GM21825 (cell line): ENCODE measurements around the gene RHOT2.

ENCODE experiments used
- ATAC-seq: cut with Tn5 transposase; IDR thresholded peaks from one replicate; pipeline ENCODE4 v1.9.1; 2021; ENCODE audit warnings: mild to moderate bottlenecking, moderate library complexity; ENCODE audit not compliant: unreplicated experiment

Gene RHOT2

DNA sequence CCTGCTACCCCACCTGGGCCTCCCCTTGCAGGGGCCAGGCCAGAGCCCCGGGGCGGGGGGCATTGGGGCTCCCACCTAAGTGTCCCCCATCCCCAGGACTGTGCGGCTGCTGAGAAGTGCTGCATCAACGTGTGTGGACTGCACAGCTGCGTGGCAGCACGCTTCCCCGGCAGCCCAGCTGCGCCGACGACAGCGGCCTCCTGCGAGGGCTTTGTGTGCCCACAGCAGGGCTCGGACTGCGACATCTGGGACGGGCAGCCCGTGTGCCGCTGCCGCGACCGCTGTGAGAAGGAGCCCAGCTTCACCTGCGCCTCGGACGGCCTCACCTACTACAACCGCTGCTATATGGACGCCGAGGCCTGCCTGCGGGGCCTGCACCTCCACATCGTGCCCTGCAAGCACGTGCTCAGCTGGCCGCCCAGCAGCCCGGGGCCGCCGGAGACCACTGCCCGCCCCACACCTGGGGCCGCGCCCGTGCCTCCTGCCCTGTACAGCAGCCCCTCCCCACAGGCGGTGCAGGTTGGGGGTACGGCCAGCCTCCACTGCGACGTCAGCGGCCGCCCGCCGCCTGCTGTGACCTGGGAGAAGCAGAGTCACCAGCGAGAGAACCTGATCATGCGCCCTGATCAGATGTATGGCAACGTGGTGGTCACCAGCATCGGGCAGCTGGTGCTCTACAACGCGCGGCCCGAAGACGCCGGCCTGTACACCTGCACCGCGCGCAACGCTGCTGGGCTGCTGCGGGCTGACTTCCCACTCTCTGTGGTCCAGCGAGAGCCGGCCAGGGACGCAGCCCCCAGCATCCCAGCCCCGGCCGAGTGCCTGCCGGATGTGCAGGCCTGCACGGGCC, 35.2 kb upstream of the RHOT2 start:
- no peak for ATAC-seq

DNA sequence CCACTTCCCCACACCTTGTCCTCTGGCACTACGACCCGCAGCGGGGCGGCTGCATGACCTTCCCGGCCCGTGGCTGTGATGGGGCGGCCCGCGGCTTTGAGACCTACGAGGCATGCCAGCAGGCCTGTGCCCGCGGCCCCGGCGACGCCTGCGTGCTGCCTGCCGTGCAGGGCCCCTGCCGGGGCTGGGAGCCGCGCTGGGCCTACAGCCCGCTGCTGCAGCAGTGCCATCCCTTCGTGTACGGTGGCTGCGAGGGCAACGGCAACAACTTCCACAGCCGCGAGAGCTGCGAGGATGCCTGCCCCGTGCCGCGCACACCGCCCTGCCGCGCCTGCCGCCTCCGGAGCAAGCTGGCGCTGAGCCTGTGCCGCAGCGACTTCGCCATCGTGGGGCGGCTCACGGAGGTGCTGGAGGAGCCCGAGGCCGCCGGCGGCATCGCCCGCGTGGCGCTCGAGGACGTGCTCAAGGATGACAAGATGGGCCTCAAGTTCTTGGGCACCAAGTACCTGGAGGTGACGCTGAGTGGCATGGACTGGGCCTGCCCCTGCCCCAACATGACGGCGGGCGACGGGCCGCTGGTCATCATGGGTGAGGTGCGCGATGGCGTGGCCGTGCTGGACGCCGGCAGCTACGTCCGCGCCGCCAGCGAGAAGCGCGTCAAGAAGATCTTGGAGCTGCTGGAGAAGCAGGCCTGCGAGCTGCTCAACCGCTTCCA, 34.4 kb upstream of the RHOT2 start:
- ATAC-seq: no peak

DNA sequence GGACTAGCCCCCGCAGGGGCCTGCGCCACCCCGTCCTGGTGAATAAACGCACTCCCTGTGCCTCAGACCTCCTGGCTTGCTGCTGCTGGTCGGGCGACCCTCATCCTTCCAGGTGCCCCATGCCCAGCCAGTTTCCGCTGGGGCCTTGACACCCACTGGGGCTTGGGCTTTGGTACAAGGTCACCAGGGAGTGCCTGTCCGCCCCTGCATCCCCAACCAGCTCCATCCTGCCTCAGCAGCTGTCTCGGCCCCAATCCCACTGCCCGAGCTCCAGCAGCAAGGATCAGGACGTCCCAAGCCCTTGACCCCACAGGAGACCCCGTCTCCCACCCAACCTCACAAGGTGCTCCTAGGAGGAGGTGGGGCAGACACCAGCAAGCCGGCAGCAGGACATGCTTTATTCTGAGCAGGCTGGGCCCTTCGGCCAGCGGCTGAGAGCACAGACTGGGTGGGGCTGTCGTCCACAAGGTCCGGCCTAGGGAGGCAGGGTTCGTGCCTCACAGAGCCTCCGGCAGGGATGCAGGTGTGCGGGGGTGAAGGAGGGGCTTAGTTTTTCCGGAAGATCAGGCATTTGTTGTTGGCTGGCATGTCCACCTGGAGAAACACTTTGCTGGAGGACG, 33.8 kb upstream of the RHOT2 start:
- no peak for ATAC-seq

DNA sequence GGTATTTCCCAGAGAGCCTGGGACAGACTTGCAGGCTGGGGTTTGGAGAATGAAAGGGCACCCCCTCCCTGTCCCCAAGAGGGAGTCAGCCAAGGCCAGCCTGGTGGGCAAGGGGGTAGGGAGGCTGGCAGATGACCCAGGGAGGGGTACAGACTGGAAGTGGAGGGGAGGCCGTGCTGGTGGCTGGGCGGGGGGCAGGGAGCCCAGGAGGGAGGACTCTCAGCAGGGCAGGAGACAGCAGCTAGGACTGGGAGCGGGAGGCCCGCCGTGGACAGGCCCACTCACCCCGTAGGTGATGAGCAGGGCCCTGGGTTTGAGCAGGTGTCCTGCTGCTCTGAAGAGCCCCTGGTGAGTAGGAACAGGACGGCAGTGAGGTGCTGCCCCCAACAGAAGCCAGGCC, 32.9 kb upstream of the RHOT2 start:
- ATAC-seq: no peak

DNA sequence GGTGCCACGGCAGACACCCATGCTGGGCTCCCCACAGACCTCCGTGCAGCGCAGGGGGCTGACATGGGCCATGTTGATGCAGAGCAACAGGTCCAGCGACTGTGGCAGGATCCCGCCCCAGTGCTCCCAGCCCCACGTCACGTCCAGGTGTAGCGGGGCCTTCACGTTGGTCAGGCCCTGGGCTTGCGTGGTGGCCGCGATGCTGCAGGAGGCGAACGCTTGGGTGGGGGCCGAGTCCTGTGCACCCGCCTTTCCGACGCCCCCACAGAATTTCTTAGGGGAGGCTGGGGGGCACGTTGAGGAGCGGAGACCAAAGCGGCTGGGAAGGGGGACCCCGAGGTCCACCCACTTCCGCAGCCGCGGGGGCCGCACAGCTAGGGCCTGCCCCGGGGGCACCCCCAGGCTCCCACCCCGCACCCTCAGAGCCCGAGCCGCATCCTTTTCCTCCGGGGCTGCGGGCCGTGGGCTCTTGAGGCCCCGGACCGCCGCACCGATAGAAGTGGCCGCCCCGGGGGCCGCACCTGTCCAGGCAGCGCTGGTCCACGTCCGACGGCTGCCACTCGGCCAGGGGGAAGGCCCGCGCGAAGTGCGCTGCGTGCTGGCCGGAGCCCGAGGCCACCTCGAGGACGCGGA, 32.2 kb upstream of the RHOT2 start:
- peak; percentile 10 for ATAC-seq

DNA sequence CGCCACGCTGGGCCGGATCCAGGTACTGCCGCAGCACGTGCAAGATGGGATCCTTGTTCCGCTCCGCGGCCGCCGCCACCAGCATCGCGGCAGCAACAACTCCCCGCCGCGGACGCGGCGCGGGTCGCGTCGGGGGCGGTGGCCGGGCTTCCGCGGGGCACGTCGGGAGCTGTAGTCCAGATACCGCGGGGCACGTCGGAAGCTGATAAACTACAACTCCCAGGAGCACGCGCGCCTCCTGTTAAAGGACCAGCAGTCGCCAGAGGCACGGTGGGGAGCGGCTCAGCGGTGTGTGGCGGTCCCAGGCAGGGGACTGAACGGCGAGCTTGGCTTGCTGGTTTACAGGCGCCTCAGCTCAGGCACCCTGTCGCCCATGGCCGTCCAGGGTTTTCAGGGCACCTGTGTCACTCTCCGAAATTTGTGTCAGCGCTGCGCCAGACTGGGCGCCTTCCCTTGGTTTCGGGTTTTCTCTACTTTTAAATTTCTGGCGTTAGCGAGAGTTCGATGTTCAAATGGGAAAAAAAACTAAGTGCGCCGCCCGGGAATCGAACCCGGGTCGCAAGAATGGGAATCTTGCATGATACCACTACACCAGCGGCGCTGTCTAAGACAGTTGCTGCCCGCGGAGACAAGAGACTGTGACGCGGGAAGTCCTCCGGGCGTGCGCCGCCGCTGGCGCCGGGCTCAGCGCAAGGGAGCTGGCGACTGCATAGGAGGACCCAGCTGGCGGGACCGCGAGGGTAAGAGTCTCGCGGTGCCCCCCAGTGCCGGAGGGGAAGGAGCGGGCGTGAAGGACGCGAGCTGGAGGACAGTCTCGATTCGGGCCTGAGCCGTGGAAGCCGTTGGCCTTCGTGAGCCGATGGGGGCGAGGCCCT, 31.5 kb upstream of the RHOT2 start, which contains the start of gene METTL26:
METTL26 (minus strand) TSS at position 100 of the 875 bp plus-strand sequence; CDS start at position 85, 15 bp downstream.
- peak; percentile 57 for ATAC-seq

DNA sequence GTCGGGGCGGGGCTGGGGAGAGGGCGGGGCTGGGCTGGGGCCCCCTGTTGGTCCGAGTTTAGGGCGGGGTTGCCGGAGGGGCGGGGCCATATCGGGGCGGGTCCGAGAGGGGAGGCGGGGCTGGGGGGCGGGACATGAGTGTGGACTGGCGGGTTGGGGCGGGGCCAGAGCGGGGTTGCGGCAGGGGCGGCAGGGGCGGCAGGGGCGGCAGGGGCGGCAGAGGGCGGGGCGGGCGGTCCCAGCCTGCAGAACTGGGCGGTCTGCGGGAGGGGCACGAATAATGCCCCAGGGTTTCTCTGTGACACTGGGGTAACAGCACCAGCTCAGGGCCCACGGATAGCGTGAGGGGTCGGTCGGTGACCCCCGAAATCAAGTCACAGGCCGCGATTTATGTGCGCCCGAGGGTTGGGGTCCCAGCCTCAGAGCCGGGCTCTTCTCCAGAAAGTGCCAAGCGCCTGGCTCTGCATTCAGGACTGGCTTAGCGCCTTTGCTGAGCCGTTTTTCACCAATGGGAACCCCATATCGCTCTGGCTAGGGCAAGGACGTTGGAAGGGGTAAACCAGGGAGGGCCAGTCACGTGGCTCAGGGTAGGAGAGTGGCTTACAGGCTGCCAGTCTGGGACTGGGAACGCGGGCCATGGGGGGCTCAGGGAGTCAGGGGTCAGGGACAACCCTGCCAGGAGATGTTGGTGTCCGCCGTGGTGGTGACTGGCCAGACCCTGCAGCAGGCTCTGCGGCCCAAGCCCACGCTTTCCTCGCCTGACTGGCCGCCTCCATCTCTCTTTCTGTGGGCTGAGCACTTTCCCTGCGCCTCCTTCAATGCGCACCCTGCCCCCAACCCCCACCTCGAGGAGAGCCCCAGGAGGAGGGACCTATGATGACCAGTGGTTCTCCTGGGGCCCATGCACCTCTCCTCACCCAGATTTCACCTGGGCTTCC, 30.6 kb upstream of the RHOT2 start:
- peak; percentile 27 for ATAC-seq

DNA sequence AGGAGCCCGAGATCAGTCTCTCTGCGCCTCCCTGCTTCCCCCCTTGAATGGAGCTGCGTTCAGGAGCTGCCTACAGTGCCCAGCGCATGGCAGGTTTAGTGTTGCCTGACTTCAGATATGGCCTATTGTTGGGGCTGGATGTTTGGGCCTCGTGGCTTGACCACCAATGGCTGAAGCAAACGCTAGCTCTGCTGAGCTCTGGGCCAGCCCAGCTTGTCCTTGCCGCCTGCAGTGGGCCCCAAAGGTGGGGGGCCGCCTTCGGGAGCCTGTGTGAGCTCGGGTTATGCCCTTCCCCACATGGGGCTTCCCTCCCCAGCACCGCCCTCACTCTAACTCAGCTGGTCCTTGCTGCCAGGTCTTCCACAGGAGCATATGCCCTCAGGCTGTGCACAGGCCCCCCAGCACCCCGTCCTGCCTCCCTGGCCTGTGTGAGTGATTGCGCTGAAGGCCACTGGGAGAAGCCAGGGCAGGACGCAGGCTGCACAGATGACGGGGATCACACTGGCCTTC, 29.8 kb upstream of the RHOT2 start:
- ATAC-seq: no peak

DNA sequence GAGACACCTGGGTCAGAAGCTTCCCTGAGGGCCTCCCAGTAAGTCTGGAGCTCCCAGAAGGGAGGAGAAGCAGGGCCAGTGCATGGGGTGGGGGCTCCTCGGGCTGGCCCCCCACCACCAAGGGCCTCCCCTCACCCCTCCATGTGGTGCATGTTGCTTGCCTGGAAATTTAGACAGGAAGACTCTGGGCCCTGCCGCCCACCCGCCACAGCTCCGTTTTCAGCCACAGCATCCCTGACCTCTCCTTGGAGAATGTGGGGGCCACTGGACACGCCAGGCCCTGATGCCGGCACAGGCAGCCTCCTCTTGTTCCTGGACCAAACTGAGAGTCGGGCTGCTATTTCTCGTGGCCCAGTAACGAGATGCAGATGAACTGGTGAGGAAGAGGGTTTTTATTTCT, 29.1 kb upstream of the RHOT2 start:
- ATAC-seq: no peak

DNA sequence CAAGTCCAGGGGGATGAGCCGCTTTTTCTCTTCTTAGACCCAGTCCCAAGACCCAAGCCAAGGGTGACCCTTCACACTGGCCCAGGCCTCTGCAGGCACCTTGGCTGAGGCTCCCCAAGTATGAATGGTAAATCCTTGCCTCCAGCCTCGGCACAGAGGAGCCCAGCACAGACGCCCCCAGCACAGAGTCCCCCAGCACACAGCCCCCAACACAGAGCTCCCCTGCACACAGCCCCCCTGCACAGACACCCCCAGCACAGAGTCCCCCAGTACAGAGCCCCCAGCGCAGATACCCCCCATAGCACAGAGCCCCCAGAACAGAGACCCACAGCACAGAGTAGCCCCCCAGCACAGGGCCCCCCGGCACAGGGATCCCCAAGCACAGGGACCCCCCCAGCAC, 27.3 kb upstream of the RHOT2 start:
- no peak for ATAC-seq

DNA sequence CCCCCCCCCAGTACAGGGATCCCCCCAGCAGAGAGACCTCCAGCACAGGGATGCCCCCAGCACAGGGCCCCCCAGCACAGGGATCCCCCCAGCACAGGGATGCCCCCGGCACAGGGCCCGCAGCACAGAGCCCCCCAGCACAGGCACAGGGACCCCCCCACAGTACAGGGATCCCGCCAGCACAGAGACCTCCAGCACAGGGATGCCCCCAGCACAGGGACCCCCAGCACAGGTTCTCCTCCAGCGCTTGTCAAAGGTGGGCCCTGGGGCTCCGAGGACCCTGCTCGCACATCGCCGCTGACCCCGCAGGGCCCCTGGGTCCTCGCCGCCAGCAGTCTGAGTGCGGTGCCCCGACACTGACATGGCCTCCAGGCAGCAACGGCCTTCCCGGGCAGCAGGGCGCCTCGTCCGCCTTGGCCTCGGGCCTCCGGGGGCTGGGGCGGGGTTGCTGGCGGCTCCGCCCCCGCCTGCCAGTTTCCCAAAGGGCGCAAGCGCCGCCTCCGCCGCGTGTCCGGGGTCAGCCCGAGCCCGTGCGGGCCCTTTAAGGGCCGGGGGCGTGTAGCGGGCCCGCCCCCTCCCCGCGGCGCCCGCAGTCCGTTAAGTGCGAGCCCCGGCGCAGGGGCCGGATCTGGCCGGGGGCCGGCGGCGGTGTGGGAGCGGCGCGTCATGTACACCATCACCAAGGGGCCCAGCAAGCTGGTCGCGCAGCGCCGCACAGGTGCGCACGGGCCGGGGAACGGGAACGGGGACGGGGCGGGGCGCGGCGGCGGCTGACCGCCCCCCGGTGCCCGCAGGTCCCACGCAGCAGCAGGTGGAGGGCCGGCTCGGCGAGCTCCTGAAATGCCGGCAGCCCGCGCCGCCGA, 26.4 kb upstream of the RHOT2 start, which contains the start of gene MCRIP2:
MCRIP2 (plus strand) TSS at position 503 of the 863 bp plus-strand sequence; CDS start at position 667, 164 bp downstream.
- ATAC-seq: peak; percentile 40

DNA sequence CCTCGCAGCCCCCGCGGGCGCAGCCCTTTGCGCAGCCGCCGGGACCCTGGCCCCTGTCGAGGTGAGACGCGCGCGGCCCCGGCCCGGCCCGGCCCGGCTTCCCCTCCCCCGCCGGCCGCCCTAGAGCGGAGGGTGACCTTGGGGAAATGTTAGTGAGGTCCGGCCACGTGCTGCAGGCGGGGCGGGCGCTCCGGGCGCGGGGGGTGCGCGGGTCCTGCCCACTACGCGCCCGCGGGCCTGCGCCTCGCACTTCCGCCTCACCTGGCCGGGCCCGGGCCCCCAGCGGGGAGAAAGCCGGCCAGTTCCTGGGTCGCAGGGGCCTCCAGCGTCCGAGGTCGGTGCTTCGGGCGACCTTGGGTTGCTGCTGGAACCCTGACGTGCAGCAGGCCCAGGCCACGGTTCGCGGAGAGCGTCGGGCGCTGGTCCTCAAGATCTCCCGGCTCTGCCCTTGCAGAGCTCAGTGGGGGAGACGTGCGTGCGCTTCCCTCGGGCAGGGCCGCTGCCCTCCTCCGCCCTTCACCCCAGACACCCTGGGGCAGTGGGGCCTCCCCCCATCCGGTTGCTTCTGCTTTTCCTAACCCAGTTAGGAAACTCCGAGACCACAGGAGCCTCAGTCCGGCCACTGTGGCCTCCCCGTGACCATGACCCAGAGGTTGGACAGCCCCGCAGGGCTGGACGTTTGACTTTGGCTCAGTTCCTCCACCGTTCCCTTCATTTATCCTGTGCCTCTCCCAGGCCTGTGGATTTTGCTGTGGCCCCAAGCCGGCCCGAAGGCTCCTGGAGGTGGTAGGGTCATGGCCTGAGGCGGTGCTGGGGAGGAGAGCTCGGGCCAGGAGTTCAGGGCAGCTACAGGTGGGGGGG, 25.5 kb upstream of the RHOT2 start:
- peak; percentile 25 for ATAC-seq

DNA sequence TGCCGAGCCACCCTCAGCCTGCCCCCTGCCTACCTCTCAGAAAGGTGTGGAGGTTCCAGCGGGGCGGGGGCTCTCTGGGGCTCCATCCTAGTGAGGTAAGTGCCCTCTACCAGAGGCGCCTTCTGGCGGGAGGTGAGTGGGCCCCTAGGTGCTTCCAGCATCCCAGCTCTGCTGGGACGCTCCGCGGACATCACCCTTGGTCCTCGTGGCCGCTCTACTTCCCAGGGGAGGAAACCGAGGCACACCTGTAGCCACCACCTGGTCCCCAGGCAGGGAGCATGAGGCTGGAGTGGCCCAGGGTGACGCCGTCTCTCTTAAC, 24.9 kb upstream of the RHOT2 start:
- no peak for ATAC-seq

DNA sequence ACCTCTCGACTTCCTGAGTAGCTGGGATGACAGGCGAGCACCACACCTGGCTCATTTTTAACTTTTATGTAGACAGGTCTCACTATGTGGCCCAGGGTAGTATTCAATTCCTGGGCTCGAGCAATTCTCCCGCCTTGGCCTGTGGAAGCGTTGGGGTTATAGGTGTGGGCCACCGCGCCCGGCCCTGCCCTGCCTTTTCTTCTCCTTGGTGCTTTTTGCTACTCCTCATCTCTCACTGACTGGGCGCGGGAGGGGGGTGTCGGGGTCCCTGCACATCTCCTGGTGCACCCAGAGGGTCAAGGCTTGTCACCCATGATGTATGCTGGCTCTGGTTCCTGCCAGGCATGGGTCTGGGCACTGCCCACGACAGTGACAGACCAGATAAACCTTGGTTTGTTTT, 23.4 kb upstream of the RHOT2 start:
- ATAC-seq: no peak

DNA sequence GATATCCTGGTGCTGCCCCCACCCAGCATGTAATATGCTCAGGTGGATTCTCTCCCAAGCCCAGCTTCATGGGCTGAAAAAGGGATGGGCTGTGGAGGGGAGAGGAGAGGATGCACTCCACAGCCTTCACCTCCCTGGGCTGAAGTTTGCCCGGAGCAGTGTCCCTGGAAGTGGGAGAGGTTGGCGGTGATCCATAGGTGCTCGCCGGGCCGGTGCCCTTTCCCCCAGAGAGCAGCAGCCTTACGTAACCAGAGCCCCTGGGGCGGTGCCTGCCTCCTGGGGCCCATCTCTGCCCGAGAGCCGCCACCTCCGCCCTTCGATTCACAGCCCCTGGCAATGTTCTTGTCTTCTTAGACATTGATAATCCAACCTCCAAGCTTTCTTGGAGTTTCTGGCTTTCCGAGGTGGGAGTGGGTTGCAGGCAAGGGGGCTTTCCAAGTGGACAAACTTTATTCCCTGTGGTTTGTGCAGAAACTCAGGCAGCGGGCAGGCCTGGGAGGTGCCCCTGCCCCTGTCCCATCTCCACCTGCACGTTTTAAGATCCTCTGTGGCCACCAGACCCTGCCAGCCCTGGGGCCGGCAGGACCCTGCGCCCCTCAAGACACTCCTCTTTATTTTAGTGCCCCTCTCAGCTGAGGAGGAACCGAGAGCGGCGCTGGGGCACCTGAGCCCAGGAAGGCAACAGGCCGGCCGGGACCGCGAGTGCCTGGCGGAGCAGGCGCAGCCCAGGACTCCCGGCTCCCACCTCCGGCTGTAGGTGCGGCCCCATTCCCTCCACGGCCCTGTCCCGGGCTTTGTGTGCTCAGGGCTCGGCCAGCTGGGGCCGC, 21.9 kb upstream of the RHOT2 start:
- no peak for ATAC-seq

DNA sequence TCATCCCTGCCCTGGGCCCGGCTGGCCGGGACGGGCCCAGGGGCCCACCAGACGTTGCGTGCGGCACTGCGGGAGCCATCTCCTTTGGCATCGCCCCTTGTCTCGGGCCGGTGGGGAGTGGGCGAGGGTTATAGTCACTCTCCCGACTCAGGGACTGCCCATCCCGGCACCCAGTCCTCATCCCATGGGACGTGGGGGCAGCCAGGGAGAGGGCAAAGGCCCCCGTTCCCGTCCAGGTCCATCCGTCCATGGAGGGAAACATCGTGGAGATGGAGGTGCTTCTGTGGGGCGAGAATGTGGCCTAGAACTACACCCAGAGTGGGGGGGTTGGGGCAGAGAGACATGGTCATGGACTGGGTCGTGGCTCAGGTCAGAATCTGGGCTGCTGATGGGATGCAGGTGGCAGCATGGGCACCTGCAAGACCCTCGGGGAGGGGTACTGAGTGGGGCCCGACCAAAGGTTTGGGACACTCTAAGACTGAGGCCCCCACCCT, 21.2 kb upstream of the RHOT2 start:
- ATAC-seq: no peak
